ENCODE measurements around the gene HYDIN. TPM values are rescaled to one million over a fixed set of nuclear protein-coding genes. Genes with fewer than 3 reads are reported as not detected.
"Not testable (repeated sequence)": the region's sequence is repeated elsewhere in the genome, so short reads cannot be mapped to it uniquely, and the experiment has no call there.

Gene HYDIN
- total and polyA plus RNA-seq, 2 experiments from 2014 or later, result 0.04 to 0.67 TPM

- WGBS (ENCODE audit: low lambda C conversion rate, missing lambda C conversion rate), result 52% methylated on average over 6 of the region's 6 CpGs
Measured at GRCh38 chr16:70984675-70985074, 245.8 kb downstream of the HYDIN start.

GRCh38 chr16:70968332-70968731 lies 262.2 kb downstream of the HYDIN start:
- H3K4me2 ChIP-seq; H3K79me2 ChIP-seq; H3K27me3 ChIP-seq; H3K4me1 ChIP-seq (ENCODE audit: insufficient read depth); H3K9me3 ChIP-seq (ENCODE audit: low read depth); DNase-seq (ENCODE audit: low spot score); H3K36me3 ChIP-seq (replicated peaks; ENCODE audit: insufficient read depth, low read depth); H3K9me2 ChIP-seq (replicated peaks; ENCODE audit: insufficient read depth); H2AFZ ChIP-seq; H3K4me3 ChIP-seq; H3K27ac ChIP-seq; H4K20me1 ChIP-seq (ENCODE audit: insufficient read depth, poor library complexity, severe bottlenecking): not testable (repeated sequence)
- WGBS (ENCODE audit: low lambda C conversion rate, missing lambda C conversion rate), result 57% methylated on average over 1 of the region's 3 CpGs

More at GRCh38 chr16:70984675-70985074, 245.8 kb downstream of the HYDIN start:
- H3K4me2 ChIP-seq; DNase-seq (ENCODE audit: low spot score); H3K79me2 ChIP-seq; H3K9me3 ChIP-seq (ENCODE audit: low read depth); H3K36me3 ChIP-seq (replicated peaks; ENCODE audit: insufficient read depth, low read depth); H4K20me1 ChIP-seq (ENCODE audit: insufficient read depth, poor library complexity, severe bottlenecking); H3K4me1 ChIP-seq (ENCODE audit: insufficient read depth); H3K9me2 ChIP-seq (replicated peaks; ENCODE audit: insufficient read depth); H3K4me3 ChIP-seq; H3K27ac ChIP-seq; H2AFZ ChIP-seq; H3K27me3 ChIP-seq: not testable (repeated sequence)

- H4K20me1 ChIP-seq (ENCODE audit: insufficient read depth, poor library complexity, severe bottlenecking); H3K9me3 ChIP-seq (ENCODE audit: low read depth); DNase-seq (ENCODE audit: low spot score); H3K36me3 ChIP-seq (replicated peaks; ENCODE audit: insufficient read depth, low read depth); H3K4me3 ChIP-seq; H3K27ac ChIP-seq; H3K9me2 ChIP-seq (replicated peaks; ENCODE audit: insufficient read depth); H2AFZ ChIP-seq; H3K27me3 ChIP-seq; H3K4me1 ChIP-seq (ENCODE audit: insufficient read depth); H3K79me2 ChIP-seq; H3K4me2 ChIP-seq: not testable (repeated sequence)
- 67% methylated on average over 3 of the region's 3 CpGs for WGBS (ENCODE audit: low lambda C conversion rate, missing lambda C conversion rate)
Measured at GRCh38 chr16:70960169-70960568, 270.4 kb downstream of the HYDIN start.

- not testable (repeated sequence) for H3K4me1 ChIP-seq (ENCODE audit: insufficient read depth); H3K79me2 ChIP-seq; H3K9me2 ChIP-seq (replicated peaks; ENCODE audit: insufficient read depth); H3K27me3 ChIP-seq; H3K9me3 ChIP-seq (ENCODE audit: low read depth); H3K27ac ChIP-seq; H2AFZ ChIP-seq; H3K4me3 ChIP-seq; H3K4me2 ChIP-seq; DNase-seq (ENCODE audit: low spot score); H3K36me3 ChIP-seq (replicated peaks; ENCODE audit: insufficient read depth, low read depth); H4K20me1 ChIP-seq (ENCODE audit: insufficient read depth, poor library complexity, severe bottlenecking)
- 74% methylated on average over 4 of the region's 4 CpGs for WGBS (ENCODE audit: low lambda C conversion rate, missing lambda C conversion rate)
Measured at GRCh38 chr16:70954922-70955321, 275.6 kb downstream of the HYDIN start.

GRCh38 chr16:70953824-70954223 lies 276.7 kb downstream of the HYDIN start:
- H4K20me1 ChIP-seq (ENCODE audit: insufficient read depth, poor library complexity, severe bottlenecking); H3K27me3 ChIP-seq; H3K4me1 ChIP-seq (ENCODE audit: insufficient read depth); H3K27ac ChIP-seq; DNase-seq (ENCODE audit: low spot score); H3K36me3 ChIP-seq (replicated peaks; ENCODE audit: insufficient read depth, low read depth); H3K9me2 ChIP-seq (replicated peaks; ENCODE audit: insufficient read depth); H3K4me2 ChIP-seq; H2AFZ ChIP-seq; H3K9me3 ChIP-seq (ENCODE audit: low read depth); H3K4me3 ChIP-seq; H3K79me2 ChIP-seq: not testable (repeated sequence)
- WGBS (ENCODE audit: low lambda C conversion rate, missing lambda C conversion rate), result no CpG with 5 or more reads among the region's 5 CpGs

GRCh38 chr16:70943551-70943950 lies 287.0 kb downstream of the HYDIN start:
- H3K27me3 ChIP-seq; H4K20me1 ChIP-seq (ENCODE audit: insufficient read depth, poor library complexity, severe bottlenecking); H3K4me2 ChIP-seq; H3K9me3 ChIP-seq (ENCODE audit: low read depth); DNase-seq (ENCODE audit: low spot score); H3K4me3 ChIP-seq; H3K36me3 ChIP-seq (replicated peaks; ENCODE audit: insufficient read depth, low read depth); H3K4me1 ChIP-seq (ENCODE audit: insufficient read depth); H3K27ac ChIP-seq; H3K79me2 ChIP-seq; H3K9me2 ChIP-seq (replicated peaks; ENCODE audit: insufficient read depth); H2AFZ ChIP-seq: not testable (repeated sequence)
- whole genome bisulfite sequencing (ENCODE audit: low lambda C conversion rate, missing lambda C conversion rate), result 85% methylated on average over 15 of the region's 15 CpGs

GRCh38 chr16:70939690-70940359 lies 290.7 kb downstream of the HYDIN start:
- not testable (repeated sequence) for H3K4me1 ChIP-seq (ENCODE audit: insufficient read depth); H4K20me1 ChIP-seq (ENCODE audit: insufficient read depth, poor library complexity, severe bottlenecking); H3K27ac ChIP-seq; H3K4me2 ChIP-seq; DNase-seq (ENCODE audit: low spot score); H3K79me2 ChIP-seq; H2AFZ ChIP-seq; H3K36me3 ChIP-seq (replicated peaks; ENCODE audit: insufficient read depth, low read depth); H3K9me2 ChIP-seq (replicated peaks; ENCODE audit: insufficient read depth); H3K27me3 ChIP-seq; H3K4me3 ChIP-seq; H3K9me3 ChIP-seq (ENCODE audit: low read depth)
- 47% methylated on average over 4 of the region's 7 CpGs for WGBS (ENCODE audit: low lambda C conversion rate, missing lambda C conversion rate)

- H3K36me3 ChIP-seq (replicated peaks; ENCODE audit: insufficient read depth, low read depth); H3K79me2 ChIP-seq: not testable (repeated sequence)
Measured at GRCh38 chr16:70936781-70937525, 293.6 kb downstream of the HYDIN start.

GRCh38 chr16:70935325-70935724 lies 295.2 kb downstream of the HYDIN start:
- H3K9me3 ChIP-seq (ENCODE audit: low read depth); DNase-seq (ENCODE audit: low spot score); H3K4me2 ChIP-seq; H3K27ac ChIP-seq; H3K4me3 ChIP-seq; H3K27me3 ChIP-seq; H2AFZ ChIP-seq; H3K36me3 ChIP-seq (replicated peaks; ENCODE audit: insufficient read depth, low read depth); H4K20me1 ChIP-seq (ENCODE audit: insufficient read depth, poor library complexity, severe bottlenecking); H3K79me2 ChIP-seq; H3K4me1 ChIP-seq (ENCODE audit: insufficient read depth); H3K9me2 ChIP-seq (replicated peaks; ENCODE audit: insufficient read depth): not testable (repeated sequence)
- no CpG with 5 or more reads among the region's 4 CpGs for WGBS (ENCODE audit: low lambda C conversion rate, missing lambda C conversion rate)

More at GRCh38 chr16:70936781-70937525, 293.6 kb downstream of the HYDIN start:
- H3K27ac ChIP-seq; H3K9me3 ChIP-seq (ENCODE audit: low read depth); DNase-seq (ENCODE audit: low spot score); H2AFZ ChIP-seq; H3K4me1 ChIP-seq (ENCODE audit: insufficient read depth); H3K4me3 ChIP-seq; H3K27me3 ChIP-seq; H3K9me2 ChIP-seq (replicated peaks; ENCODE audit: insufficient read depth); H3K4me2 ChIP-seq; H4K20me1 ChIP-seq (ENCODE audit: insufficient read depth, poor library complexity, severe bottlenecking): not testable (repeated sequence)
- 83% methylated on average over 11 of the region's 12 CpGs for WGBS (ENCODE audit: low lambda C conversion rate, missing lambda C conversion rate)
